HG02973 (cell line): ENCODE measurements around the gene CBR1.
"Not testable (repeated sequence)": the region's sequence is repeated elsewhere in the genome, so short reads cannot be mapped to it uniquely, and the experiment has no call there.

Experiments used
- ATAC-seq: cut with Tn5 transposase; IDR thresholded peaks from one replicate; pipeline ENCODE4 v1.9.1; 2021; ENCODE audit warnings: moderate library complexity; ENCODE audit not compliant: unreplicated experiment

Gene CBR1

GRCh38 chr21:36047139-36047538, 22.7 kb upstream of the CBR1 start:
- no peak for ATAC-seq

- ATAC-seq = no peak
Observed at GRCh38 chr21:36048357-36048756, 21.5 kb upstream of the CBR1 start.

DNA sequence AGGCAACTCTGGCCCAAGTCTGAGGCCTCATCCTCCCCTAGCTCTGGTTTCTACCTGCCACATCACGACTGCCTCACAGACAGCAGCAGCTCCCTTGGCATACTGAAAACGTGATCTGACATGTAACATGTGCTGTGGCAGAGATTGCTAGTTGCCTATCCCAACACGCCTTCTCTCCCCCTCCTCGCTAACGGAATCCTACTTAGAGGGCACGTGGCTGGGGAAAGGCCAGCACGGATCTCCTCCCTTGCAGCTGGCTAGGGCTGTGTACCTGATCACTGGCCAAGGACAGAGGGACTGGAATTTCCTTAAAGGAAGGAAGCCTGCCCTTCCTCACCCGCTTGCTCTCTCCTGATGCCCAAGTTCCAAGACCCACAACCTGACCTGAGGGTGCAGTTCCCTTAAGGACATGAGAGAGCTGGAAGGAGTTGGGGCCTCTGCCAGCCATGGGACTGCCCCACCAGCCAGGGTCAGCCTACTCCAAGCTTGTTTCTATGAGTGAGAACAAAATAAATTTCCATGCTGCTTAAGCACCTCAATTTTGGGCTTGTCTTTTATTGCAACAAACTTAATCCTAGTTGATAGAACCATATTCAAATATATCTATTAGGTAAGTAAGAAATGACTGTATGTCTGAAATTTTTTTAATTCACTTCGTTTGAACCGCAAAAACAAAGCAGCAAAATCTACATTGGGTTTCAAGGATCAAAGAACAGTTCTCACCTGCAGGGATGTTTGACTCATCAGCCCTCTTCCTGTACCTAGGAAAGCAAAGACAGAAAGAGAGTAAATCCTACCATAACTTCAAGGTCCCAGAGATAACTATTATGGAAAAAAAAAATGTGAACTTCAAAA, 16.7 kb upstream of the CBR1 start:
- ATAC-seq = no peak

DNA sequence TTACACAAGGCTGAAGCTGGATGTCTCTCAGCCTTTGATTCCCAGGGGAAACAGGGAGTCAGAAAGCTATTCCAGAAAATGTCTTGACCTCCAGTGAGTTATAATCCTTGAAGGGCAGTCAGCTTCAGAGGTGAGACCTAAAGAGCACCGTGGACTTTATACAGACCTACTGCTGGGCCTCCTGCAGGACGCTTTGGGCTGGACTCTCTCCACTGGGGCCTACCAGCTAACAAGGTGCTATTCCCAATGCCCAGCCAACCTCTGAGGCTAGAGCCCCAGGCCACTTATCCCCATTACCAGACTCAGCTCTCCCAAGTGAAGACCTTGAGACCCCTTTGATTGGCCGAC, 16.1 kb upstream of the CBR1 start:
- ATAC-seq = no peak

- no peak for ATAC-seq
Observed at GRCh38 chr21:36055551-36055950, 14.3 kb upstream of the CBR1 start.

DNA sequence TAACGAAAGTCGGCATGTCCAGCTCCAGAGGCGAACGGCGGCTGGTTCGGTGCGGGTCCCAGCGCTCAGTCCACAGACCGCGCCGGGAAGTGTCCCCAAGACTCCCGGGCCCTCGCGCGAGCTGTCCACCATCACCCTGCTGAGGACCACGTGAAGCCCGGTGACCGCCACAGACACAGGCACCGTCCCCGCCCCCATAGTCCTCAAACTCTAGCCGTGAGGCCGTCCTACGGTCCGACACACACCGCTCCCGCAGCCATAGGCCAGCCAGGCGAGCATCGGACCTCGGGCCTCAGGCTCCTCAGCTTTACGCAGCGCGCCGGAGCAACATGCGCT, 10.0 kb upstream of the CBR1 start:
- ATAC-seq = peak; percentile 39

- peak; percentile 85 for ATAC-seq
Observed at GRCh38 chr21:36060159-36060921, 9.5 kb upstream of the CBR1 start, which contains the start of gene SETD4. TSS of gene SETD4 (minus strand) at chr21:36060526. CDS start at chr21:36058888, 1,638 bp downstream.

DNA sequence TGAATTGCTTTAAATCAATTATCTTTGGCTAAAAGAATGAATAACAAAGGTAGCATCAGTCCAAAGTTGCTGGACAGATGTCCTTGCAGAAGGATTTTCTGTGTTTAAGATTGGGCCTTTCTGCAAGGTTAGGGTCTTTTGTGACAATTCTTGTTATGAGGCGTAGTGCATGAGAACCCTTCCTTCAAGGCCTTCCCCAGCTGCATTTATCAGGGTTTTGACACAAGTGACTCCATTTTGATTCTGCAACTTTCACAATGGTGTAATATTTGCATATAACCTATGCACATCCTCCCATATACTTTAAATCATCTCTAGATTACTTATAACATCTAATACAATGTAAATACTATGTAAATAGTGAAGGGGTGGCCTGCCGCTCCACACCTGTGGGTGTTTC, 8.4 kb upstream of the CBR1 start:
- ATAC-seq = no peak

- ATAC-seq = no peak
Observed at GRCh38 chr21:36063375-36064084, 6.3 kb upstream of the CBR1 start.

DNA sequence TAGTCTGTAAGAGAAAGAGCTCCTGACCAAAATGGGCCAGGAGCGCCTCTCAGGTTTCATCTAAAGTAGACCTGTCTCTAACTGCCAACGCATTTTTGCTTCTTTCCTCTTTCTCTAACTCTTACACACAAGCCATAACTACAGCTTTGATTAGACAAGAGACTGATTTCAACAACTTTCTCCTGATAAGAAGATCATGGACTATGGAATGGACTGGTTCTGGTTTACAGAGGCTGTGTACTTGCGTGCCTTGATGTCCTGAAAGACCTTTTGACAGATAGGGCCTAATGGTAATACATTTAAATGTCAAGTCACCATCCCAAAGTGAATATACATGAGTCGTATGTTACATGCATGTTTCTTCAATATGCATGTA, 5.8 kb upstream of the CBR1 start:
- ATAC-seq = no peak

- no peak for ATAC-seq
Observed at GRCh38 chr21:36065497-36066036, 4.3 kb upstream of the CBR1 start.

- no peak for ATAC-seq
Observed at GRCh38 chr21:36068748-36069398, 951 bp upstream of the CBR1 start.

DNA sequence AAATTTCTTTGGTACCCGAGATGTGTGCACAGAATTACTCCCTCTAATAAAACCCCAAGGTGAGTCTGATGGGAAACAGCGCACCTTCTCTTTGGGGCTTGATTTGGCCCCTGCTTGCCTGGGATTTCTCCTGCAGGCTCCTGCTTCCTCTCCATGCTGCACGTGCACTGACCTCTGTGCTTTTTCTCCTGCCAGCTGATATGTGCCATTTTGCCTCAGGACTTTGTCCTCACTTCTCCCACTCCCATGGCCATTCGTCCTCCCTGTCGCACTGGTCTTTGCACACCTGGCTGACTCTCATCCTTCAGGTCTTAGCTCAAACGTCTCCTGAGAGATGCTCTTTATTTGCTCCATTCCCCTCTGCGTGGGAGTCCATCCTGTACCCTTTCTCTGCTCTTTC, 1.2 kb downstream of the CBR1 start:
- no peak for ATAC-seq

DNA sequence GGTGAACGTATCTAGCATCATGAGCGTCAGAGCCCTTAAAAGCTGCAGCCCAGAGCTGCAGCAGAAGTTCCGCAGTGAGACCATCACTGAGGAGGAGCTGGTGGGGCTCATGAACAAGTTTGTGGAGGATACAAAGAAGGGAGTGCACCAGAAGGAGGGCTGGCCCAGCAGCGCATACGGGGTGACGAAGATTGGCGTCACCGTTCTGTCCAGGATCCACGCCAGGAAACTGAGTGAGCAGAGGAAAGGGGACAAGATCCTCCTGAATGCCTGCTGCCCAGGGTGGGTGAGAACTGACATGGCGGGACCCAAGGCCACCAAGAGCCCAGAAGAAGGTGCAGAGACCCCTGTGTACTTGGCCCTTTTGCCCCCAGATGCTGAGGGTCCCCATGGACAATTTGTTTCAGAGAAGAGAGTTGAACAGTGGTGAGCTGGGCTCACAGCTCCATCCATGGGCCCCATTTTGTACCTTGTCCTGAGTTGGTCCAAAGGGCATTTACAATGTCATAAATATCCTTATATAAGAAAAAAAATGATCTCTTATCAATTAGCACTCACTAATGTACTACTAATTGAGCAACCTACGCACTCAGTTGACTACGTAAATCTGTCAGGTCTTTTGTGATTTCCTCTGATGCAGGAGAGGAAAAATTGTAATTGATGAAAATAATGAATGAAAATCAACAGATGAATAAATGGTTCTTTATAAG, 2.8 kb downstream of the CBR1 start:
- no peak for ATAC-seq

GRCh38 chr21:36073181-36073580, 3.4 kb downstream of the CBR1 start:
- ATAC-seq = no peak

DNA sequence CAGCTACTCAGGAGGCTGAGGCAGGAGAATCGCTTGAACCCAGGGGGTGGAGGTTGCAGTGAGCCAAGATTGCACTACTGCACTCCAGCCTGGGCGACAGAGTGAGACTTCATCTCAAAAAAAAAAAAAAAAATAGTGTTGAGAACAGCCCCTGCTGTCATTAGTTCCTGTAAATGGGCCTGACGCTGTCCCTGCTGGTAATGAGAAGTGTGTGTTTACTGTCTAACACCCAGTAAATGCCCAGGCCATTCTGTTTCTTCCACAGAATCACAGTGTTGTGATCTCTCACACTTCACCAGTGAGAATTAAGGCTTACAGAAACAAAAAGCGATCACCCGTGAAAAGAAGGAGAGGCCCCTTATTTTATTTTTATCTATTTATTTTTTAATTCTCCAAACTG, 4.1 kb downstream of the CBR1 start:
- ATAC-seq = not testable (repeated sequence)

DNA sequence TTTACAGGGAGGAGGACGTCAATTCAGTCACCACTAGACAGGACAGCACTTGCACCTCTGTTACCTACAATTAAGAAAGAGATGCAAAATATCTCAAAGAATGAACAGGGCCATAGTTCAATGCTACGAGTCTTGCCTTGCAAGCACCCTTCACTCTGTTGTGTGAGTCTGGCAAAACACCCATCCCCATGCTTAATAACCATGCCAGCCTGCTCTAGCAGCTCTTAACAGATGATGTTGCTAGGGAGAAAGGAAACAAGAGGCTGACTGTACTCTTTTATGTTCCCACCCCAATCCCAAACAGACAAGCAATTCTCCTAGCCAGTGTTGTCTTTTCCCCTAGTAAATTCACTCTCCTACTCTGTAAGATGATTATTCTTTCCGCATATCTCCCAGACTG, 5.3 kb downstream of the CBR1 start:
- ATAC-seq = no peak

DNA sequence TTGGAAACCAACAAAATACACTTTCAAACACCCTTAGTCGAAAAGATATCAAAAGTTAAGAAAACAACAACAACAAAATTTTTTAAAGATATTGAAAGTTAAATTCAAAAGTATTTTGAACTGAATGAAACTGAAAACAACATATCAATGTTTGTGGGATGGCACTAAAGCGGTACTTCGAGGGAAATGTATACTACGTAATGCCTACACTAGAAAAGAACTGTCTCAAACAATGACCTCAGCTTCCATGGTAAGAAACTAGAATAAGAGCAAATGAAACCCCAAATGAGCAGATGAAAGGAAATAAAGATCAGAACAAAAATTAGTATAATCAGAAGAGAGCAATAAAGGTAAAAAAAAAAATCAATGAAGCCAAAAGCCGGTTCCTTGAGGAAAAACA, 6.1 kb downstream of the CBR1 start:
- no peak for ATAC-seq

DNA sequence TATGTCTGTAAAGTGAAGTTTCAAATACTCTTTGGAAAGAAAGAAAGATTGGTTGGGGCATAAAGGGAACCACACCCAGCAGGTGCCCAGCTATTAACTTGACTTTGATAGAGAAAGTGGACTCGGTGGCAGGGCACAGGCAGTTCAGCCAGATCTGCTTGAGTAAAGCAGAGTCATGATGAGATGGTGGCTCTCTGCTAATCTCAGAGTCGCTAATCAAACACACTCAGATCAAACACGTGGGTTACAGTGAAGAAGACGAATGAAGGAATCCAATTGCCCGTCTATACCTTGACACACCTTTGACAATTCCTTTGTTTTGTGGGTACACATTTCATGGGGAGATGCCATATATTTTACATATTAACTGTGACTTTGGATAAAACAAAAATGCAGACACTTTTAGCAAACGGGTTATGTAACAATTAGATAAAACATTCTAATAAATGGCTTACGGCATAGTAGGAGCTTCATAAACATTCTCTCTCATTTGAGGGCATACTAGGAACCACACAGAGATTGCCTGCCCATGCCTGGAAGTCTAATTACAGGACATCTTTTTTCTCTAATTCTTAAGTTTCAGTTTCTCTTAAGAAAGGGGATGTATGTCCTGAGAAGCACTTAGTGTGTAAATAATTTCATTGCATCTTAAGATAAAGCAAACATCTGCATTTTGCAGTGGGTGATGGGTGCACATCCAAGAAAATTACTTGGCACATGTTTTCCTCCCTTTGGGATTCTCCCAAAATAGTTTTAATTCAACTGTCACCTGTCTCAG, 7.2 kb downstream of the CBR1 start:
- no peak for ATAC-seq

GRCh38 chr21:36077758-36078157, 7.9 kb downstream of the CBR1 start:
- ATAC-seq = no peak
